Measurements from ENCODE around the gene WBP1. TPM values are rescaled to one million over a fixed set of nuclear protein-coding genes. Genes with fewer than 3 reads are reported as not detected.

Gene WBP1
- total RNA-seq, 1 experiment from 2014 or later = 45.7 TPM

DNA sequence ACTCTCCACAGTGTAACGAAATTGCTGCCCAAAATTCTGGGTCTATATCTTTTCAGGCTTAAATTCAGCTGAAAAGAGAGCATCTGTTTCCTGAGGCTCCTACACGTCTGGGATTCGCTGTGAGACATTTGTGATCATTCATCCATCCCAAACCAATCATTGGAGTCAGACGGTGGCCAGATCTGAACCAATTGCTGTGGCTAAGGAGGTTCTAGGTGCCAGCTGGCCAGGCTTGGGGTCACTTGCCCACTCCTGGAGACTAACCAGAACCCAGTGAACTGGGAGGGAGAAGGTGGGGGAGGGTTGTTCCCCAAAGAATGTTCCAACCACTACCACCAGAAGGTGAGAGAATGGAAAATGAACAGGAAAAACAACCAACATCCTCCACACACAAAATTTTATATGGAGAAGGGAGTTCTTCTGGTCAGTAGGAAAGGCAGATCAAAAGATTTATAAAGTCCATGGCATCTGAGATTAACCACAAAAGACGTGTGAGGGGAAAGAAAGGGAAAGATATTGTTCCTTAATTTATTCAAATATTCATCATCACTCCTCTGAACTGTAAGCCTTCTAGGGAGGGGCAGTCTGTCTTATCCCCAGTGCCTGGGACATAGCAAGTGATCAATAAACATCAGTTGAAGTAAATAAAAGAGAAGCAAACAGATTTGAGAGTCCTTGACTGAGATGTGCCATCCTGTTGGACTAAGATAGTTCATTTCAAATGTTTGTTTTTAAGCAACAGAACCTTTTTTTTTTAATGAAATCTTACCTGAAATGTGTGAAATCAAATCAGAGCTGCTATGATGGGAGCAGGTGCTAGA lies 13.5 kb upstream of the WBP1 start:
- CTCF ChIA-PET = interaction anchor here (0.6 to 1.2 kb wide), 4 partner anchors 38 to 621 kb away, joined by 3 to 5 read pairs (median 3); partner anchors contain the start of genes CCDC142 and TTC31
- POLR2A ChIA-PET = interaction anchor here (2.2 to 3.0 kb wide), 2 partner anchors 10 to 14 kb away, joined by 11 to 16 read pairs; partner anchors contain the start of genes INO80B and WBP1
- no TSS peak for BruUV-seq (replicated peaks)
- intact Hi-C loops (cut with micrococcal nuclease) = no loop called here
- no peaks in the 10 kb centered on the region for H3K9me3 Mint-ChIP-seq (ENCODE audit: unreplicated experiment)
- peaks cover 6% of the 10 kb centered on the region for H3K36me3 Mint-ChIP-seq (ENCODE audit: insufficient read depth, unreplicated experiment)
- H3K4me3 Mint-ChIP-seq (ENCODE audit: unreplicated experiment) = no peak overlapping the region
- DNase-seq (ENCODE audit: unreplicated experiment) = no peak
- H3K4me1 Mint-ChIP-seq (ENCODE audit: insufficient read depth, unreplicated experiment) = no peaks in the 10 kb centered on the region
- TF ChIP-seq, protein P1, sequence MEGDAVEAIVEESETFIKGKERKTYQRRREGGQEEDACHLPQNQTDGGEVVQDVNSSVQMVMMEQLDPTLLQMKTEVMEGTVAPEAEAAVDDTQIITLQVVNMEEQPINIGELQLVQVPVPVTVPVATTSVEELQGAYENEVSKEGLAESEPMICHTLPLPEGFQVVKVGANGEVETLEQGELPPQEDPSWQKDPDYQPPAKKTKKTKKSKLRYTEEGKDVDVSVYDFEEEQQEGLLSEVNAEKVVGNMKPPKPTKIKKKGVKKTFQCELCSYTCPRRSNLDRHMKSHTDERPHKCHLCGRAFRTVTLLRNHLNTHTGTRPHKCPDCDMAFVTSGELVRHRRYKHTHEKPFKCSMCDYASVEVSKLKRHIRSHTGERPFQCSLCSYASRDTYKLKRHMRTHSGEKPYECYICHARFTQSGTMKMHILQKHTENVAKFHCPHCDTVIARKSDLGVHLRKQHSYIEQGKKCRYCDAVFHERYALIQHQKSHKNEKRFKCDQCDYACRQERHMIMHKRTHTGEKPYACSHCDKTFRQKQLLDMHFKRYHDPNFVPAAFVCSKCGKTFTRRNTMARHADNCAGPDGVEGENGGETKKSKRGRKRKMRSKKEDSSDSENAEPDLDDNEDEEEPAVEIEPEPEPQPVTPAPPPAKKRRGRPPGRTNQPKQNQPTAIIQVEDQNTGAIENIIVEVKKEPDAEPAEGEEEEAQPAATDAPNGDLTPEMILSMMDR (IDR thresholded peaks at IDR 0.05; ENCODE audit: unreplicated experiment) = no peak
- H3K27ac Mint-ChIP-seq (ENCODE audit: low read depth, unreplicated experiment) = no peak overlapping the region
- H3K27me3 Mint-ChIP-seq (ENCODE audit: insufficient read depth, unreplicated experiment) = no peaks in the 10 kb centered on the region

DNA sequence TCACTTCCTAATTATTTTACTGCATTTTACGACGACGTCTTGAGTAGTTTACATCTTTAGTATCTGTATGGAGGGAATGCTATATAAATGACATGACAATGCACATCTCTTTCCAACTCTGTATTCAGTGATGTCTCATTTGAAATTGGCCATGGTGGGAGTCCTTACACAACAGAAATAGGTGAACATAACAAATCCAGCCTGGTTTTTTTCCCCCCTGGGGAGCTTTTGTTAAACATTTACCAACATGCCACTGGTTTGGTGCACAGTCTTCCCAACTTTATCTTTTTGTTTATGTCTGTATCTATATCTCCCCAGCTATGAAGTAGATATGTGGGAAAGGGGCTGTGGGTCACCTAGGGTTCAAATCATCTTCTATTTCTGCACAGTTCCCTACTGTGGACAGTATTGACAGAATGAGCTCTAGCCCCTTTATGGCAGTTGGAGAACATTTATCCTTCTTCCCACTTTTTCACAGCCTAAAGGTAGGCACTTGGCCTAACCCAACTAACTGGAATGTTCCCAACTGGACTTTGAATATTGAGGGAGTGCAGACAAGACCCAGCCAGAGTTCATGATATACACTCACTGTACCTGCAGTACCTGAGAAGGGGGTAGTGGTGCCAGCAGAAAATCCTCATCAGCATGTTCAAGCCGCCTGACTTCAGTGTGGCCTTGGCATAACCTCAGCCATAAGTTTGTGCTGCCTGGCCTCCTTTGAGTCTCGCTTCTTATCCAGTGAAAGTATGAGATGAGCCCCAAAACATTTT lies 10.8 kb upstream of the WBP1 start:
- DNase-seq (ENCODE audit: unreplicated experiment) = no peak
- no TSS peak for BruUV-seq (replicated peaks)
- Mint-ChIP-seq H3K36me3 (ENCODE audit: insufficient read depth, unreplicated experiment) (no peaks in the 10 kb centered on the region), H3K9me3 (ENCODE audit: unreplicated experiment) (no peaks in the 10 kb centered on the region), H3K27me3 (ENCODE audit: insufficient read depth, unreplicated experiment) (no peaks in the 10 kb centered on the region), H3K27ac (ENCODE audit: low read depth, unreplicated experiment) (no peak overlapping the region), H3K4me3 (ENCODE audit: unreplicated experiment) (no peak overlapping the region), H3K4me1 (ENCODE audit: insufficient read depth, unreplicated experiment) (no peaks in the 10 kb centered on the region)
- POLR2A ChIA-PET = no interaction called here
- TF ChIP-seq, protein P1 (IDR thresholded peaks at IDR 0.05; ENCODE audit: unreplicated experiment) = no peak
- intact Hi-C loops (cut with micrococcal nuclease) = no loop called here
- CTCF ChIA-PET = interaction anchor here (0.6 to 0.8 kb wide), 2 partner anchors 36 to 218 kb away, joined by 3 to 4 read pairs; partner anchors contain the start of genes CCDC142 and TTC31

DNA sequence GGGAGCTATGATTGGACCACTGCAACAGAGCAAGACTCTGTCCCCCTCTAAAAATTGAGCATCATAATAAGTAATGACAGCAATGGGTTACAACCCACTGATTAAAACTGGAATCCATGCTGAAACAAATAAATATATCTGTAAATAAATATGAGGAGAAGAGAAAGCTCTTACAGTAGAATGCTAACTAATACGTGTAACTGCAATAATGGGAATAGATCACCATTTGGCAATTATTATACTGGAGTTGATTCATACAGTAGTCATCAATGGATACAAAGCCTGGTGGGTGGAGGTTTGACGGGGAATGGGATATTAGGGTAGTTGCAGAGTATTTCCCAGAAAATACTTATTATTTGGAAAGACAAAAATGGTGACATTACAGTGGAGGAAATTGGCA lies 9.5 kb upstream of the WBP1 start:
- H3K36me3 Mint-ChIP-seq (ENCODE audit: insufficient read depth, unreplicated experiment) = no peaks in the 10 kb centered on the region
- no peaks in the 10 kb centered on the region for H3K27me3 Mint-ChIP-seq (ENCODE audit: insufficient read depth, unreplicated experiment)
- H3K4me1 Mint-ChIP-seq (ENCODE audit: insufficient read depth, unreplicated experiment) = no peaks in the 10 kb centered on the region
- CTCF ChIA-PET = interaction anchor here (0.7 kb wide), 1 partner anchor 18 kb away, joined by 3 read pairs; no protein-coding TSS in a partner anchor
- TF ChIP-seq, protein P1 (IDR thresholded peaks at IDR 0.05; ENCODE audit: unreplicated experiment) = no peak
- H3K27ac Mint-ChIP-seq (ENCODE audit: low read depth, unreplicated experiment) = no peak overlapping the region
- H3K9me3 Mint-ChIP-seq (ENCODE audit: unreplicated experiment) = no peaks in the 10 kb centered on the region
- BruUV-seq (replicated peaks) = no TSS peak
- no peak overlapping the region for H3K4me3 Mint-ChIP-seq (ENCODE audit: unreplicated experiment)
- intact Hi-C loops (cut with micrococcal nuclease) = no loop called here
- POLR2A ChIA-PET = no interaction called here
- DNase-seq (ENCODE audit: unreplicated experiment) = no peak
